Ishikawa (cell line): ENCODE data around the gene FGD5.
A peak's percentile ranks its signal among the peaks of the same experiment; 100 is the strongest.

ENCODE experiments used
- CEBPB ChIP-seq: IDR thresholded peaks from 2 replicates; pipeline ENCODE4 v1.6.1; 2012
- EP300 ChIP-seq: IDR thresholded peaks from 2 replicates; pipeline ENCODE4 v1.6.1; 2012; ENCODE audit warnings: borderline replicate concordance
- FOXM1 ChIP-seq: IDR thresholded peaks from 2 replicates; pipeline ENCODE4 v1.6.1; 2012; ENCODE audit warnings: low read depth, borderline replicate concordance
- NFIC ChIP-seq: IDR thresholded peaks from 2 replicates; pipeline ENCODE4 v1.6.1; 2012
- REST ChIP-seq: IDR thresholded peaks from 2 replicates; pipeline ENCODE4 v1.6.1; 2012; ENCODE audit warnings: low read depth, mild to moderate bottlenecking
- TAF1 ChIP-seq: IDR thresholded peaks from 2 replicates; pipeline ENCODE4 v1.6.1; 2012; ENCODE audit warnings: low read depth, mild to moderate bottlenecking
- TEAD4 ChIP-seq: IDR thresholded peaks from 2 replicates; pipeline ENCODE4 v1.6.1; 2012
- YY1 ChIP-seq: IDR thresholded peaks from 2 replicates; pipeline ENCODE4 v1.6.1; 2012; ENCODE audit warnings: low read depth
- TF ChIP-seq, protein P1 (sequence below): IDR thresholded peaks from 2 replicates; pipeline ENCODE4 v1.6.1; 2012
- TF ChIP-seq, protein P2 (sequence below): IDR thresholded peaks from 2 replicates; pipeline ENCODE4 v1.6.1; 2012

DNA sequence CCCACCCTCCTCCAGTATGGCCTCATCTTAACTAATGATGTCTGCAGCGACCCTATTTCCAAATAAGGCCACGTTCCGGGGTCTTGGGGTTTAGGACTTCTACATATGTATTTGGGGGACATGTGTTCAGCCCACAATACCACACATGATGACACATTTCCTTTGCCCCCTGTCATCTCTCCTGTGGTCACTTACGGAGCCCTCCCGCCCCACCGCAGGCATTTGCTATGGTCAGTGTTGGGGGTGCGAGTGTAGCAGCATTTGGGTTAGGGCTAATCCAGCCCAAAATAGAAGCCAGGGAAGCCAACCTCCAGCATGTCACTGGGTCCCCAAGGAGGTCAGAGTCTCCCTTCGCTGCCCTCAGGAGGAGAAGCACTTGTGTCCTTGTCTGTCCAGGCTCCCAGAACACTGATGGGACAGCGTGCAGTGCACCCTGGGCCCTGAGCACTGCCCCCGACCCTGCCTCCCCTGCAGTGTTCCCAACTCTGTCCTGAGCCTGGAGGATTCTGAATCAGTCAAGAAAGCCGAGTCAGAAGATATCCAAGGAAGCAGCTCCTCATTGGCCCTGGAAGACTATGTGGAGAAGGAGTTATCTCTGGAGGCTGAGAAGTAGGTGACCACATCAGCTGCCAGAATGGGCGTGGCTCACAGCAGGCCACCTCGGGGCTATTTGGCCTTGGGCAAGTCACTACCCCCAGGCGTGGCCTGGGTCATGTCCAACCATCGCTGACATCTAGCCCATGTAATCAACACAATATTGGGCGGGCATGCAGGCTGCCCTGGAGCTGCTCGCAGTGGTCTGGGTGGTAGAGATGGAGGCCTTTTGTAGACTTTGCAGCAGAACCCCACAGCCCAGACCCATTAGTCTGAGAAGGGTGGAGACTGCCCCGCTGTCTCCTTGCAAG is 46.9 kb upstream of the FGD5 start:
- TF ChIP-seq REST: no peak
- TF ChIP-seq, protein P1, sequence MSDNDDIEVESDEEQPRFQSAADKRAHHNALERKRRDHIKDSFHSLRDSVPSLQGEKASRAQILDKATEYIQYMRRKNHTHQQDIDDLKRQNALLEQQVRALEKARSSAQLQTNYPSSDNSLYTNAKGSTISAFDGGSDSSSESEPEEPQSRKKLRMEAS: no peak
- TF ChIP-seq EP300: no peak
- TF ChIP-seq YY1: no peak
- no peak for TF ChIP-seq TEAD4
- no peak for TF ChIP-seq TAF1
- no peak for TF ChIP-seq CEBPB
- no peak for TF ChIP-seq FOXM1
- TF ChIP-seq, protein P2, sequence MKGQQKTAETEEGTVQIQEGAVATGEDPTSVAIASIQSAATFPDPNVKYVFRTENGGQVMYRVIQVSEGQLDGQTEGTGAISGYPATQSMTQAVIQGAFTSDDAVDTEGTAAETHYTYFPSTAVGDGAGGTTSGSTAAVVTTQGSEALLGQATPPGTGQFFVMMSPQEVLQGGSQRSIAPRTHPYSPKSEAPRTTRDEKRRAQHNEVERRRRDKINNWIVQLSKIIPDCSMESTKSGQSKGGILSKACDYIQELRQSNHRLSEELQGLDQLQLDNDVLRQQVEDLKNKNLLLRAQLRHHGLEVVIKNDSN: no peak
- peak; percentile 77 for TF ChIP-seq NFIC
